Hematopoietic multipotent progenitor cell (in vitro differentiated cells): ENCODE measurements around the gene DRGX. TPM values are rescaled to one million over a fixed set of nuclear protein-coding genes. Genes with fewer than 3 reads are reported as not detected.

ENCODE experiments used
- DNase-seq, 3 donors: peaks; one replicate each; pipeline ENCODE4 v3.0.0-alpha.2; 2011 to 2015; ENCODE audit warnings: low read depth in 2 of 3, low spot score in 2 of 3
- total RNA-seq: library from RNA; depleted of rRNA; stranded (reverse); fragments of >200 nt; gene quantifications from one replicate; pipeline ENCODE4 v1.2.3, GENCODE V29; 2012

Gene DRGX
- total RNA-seq, 1 donor = not detected

- no peak for DNase-seq
These were observed 46.5 kb downstream of the DRGX start for GRCh38 chr10:49349390-49349789.

DNA sequence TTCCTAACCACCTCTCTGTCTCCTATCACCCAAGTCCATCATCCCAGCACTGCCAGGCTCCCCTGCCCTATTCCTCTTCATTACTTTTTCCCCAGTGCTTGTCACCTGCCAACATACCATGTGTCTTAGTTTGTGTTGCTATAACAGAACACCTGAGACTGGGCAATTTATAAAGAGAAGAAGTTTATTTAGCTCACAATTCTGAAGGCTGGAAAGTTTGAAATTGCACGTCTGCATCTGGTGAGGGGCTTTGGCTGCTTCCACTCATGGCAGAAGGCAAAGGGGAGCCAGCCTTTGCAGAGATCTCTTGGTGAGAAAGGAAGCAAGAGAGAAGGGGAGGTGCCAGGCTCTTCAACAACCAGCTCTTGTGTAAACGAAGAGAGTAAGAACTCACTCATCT lies 47.3 kb downstream of the DRGX start:
- DNase-seq = no peak

GRCh38 chr10:49347827-49348226 lies 48.1 kb downstream of the DRGX start:
- DNase-seq = no peak

GRCh38 chr10:49347342-49347741 lies 48.5 kb downstream of the DRGX start:
- DNase-seq = no peak

DNA sequence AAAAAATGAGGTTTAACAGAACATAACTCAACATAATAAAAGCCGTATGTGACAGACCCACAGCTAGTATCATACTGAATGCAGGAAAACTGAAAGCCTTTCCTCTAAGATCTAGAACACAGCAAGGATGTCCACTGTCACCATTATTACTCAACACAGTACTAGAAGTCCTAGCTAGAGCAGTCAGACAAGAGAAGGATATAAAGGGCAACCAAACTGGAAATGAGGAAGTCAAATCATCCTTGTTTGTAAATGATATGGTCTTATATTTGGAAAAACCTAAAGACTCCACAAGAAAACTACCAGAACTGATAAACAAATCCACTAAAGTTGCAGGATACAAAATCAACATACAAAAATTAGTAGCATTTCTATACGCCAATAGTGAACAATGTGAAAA lies 51.0 kb downstream of the DRGX start:
- no peak for DNase-seq

- DNase-seq = no peak
These were observed 57.3 kb downstream of the DRGX start for GRCh38 chr10:49338604-49339003.

GRCh38 chr10:49335364-49335972 lies 60.4 kb downstream of the DRGX start:
- DNase-seq = no peak

DNA sequence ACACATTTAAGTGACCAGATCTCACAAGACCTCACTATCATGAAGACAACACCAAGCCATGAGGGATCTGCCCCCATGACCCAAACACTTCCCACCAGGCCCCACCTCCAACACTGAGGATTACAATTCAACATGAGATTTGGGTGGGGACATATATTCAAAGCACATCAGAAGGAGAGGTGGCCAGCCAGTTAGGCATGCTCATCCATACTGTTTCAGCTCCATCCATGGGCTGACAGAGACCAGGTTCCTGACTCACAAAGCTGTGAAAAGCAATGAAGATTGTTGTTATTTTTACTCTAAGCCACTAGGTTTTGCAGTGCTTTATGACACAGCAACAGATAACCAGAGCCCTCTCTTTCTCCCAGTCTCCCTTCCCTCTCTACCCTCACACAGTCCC lies 60.9 kb downstream of the DRGX start:
- DNase-seq = no peak

DNA sequence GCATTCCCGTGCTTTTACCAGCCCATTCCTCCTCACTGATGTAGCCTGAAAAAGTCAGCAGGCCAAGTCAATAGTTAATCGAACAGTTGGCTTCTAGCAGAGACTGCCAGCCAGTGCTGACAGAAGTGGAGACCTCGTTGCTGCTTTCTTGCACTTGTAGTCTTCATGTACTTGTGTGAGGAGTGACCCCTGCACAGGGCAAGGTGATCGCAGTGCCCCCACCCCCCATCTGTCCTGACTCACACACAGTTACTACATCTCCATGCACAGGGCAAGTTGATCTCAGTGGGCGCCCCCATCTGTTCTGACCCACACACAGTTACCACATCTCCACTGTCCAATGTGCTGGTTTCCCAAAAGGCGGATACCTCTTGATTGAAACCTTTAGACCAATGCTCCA lies 62.7 kb downstream of the DRGX start:
- no peak for DNase-seq

- DNase-seq = no peak
These were observed 63.1 kb downstream of the DRGX start for GRCh38 chr10:49332768-49333167.

DNA sequence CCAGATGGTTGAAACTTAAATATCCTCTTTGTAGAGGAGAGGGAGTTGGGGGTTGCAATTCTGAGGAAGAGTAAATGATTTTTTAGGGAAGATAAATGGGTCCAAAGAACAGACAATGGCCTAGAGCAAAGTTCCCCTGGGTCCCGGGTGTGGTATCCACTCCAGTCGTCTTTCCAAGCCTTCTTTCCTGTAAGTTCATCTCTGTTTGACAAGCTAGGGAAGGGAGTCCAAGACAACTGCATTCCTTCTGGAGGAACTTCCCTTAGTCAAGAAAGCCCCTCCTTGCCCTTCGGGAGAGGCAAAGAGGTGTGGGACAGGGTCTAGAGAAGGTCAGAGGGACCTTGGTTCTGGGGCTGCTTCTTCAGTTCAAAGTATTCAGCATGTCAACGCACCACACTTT lies 63.6 kb downstream of the DRGX start:
- DNase-seq = no peak

DNA sequence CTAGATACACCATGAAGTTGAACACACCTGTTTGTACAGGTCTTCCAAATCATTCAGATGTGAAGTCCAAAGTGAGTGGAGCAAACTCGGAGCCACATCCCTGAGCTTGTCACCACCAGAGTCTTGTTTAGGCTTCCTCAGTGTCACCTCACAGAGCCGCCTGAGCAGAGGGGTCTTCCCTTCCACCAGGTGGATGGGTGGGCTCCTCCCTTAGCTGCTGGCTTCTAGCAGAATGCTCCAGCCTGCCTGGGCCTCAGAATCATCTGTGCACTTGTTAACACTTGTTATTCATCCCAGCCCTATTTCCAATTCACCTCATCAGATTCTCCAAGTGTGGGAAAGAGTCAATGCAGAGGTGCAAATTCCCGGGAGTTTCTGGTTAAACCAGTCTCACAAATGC lies 64.5 kb downstream of the DRGX start:
- no peak for DNase-seq

DNA sequence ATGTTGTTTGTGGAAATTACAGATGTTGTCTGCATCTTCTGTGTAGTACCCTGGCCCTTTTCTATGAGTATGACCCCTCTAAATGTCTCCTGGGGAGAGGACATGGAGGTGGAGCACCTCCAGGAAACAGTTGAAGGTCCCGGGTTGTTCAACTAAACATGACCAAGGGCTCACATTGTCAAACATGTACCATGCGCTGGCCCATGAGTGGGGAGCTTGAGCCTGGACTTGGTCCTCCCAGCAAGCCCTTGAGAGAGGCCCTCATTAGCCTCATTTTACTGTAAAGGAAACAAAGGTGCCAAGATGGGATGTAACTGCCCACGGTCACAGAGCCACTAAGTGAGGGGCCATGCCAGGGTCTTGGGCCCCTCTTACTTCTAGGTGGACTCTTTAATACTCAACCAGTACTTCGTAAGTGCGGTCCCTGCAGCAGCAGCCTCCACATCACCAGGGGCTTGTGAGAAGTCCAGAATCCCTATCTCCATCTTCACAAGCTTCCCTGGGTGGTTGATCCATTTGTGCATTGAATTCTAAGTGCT lies 65.7 kb downstream of the DRGX start:
- no peak for DNase-seq

- no peak for DNase-seq
These were observed 66.8 kb downstream of the DRGX start for GRCh38 chr10:49329146-49329505.

- DNase-seq = no peak
These were observed 67.3 kb downstream of the DRGX start for GRCh38 chr10:49328401-49329145.

GRCh38 chr10:49327036-49327813 lies 68.7 kb downstream of the DRGX start:
- DNase-seq = no peak

- DNase-seq = no peak
These were observed 69.7 kb downstream of the DRGX start for GRCh38 chr10:49325916-49326783.

DNA sequence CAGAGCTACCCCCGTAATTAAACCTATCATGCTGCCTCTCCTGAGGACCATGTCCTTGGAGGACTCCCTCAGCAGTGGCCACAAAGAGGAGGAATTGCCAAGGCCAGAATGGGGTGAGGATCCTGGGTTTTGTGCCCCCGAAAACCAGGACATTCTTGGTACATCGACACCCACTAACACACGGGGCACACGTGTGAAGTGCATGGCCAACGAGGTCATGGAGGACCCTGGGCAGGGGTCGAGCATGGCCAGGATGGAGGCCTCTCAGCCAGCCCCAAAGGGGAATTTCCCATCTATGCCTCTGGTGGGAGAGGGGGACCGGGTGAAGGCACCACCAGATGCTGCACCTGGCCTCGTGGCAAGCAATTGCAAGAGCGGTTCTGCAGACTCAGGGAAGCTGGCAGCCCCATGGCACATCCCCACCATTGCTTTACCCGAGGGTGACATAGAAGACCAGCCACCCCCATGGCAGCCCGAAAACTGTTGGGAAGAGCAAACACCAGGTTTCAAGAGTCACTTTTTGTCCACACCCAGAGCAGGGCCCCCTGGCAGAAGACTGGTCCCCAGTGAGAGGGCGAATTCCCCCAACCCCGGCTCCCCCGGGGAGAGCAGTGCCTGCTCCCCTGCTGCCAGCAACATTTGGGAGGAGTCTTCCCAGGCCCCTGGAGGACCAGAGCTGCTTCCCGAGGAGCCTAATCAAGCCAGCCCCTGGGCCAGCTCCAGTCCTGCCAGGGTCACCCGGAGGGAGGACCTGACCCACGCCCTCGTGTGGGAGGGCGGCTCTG lies 70.6 kb downstream of the DRGX start:
- DNase-seq = no peak

DNA sequence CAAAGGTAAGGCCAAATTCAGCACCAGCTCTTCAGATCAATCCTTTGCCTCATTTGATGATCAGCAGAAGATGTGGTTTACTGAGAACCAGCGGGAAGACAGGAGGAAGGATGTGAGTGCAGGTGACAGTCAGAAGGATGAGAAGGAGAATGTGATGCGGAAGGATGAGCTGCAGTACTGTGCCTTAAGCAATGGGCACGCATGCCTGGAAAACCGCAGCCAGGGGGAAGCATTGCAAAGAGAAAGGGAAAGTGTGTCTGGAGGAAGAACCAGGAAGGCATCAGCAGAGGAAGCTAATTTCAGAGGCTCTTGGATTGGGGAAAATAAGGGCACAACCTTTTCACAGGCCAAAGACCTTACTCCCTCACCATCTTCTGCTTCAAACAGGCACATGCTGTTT lies 71.2 kb downstream of the DRGX start:
- DNase-seq = no peak

GRCh38 chr10:49323896-49324270 lies 72.0 kb downstream of the DRGX start:
- DNase-seq = no peak
